ENCODE data around the gene RNF144A. TPM values are rescaled to one million over a fixed set of nuclear protein-coding genes. Genes with fewer than 3 reads are reported as not detected.

Gene RNF144A
- total RNA-seq, 1 experiment from 2014 or later: 13.0 TPM

DNA sequence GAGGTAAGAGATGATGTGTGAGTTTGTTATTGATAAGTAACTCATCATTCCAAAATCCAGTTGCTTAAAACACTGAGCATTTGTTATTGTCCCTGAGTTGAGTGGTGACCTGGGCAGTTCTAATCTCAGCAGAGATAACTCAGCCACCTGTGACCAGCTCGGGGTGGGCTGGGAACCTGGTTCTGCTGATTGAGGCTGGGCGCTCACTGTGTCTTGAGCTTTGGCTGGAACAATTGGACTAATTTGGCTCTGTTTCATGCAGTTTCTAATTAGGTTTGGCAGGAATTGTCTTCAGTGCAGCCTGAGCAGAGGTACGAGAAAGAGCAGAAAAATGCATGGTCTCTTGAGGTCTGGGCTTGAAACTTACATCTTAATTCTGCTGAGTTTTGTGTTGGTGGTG is 144.7 kb downstream of the RNF144A start:
- Histone ChIP-seq H2AFZ (ENCODE audit: low read depth, low read length, poor library complexity, severe bottlenecking) (no peak overlapping the region), H3K4me1 (ENCODE audit: control insufficient read depth in 1 of 2, insufficient read depth in 2 of 2, low read length in 2 of 2) (no peaks in the 10 kb centered on the region), H3K27me3 (ENCODE audit: insufficient read depth, low read length) (no peaks in the 10 kb centered on the region), H3K4me2 (ENCODE audit: low read length) (no peak overlapping the region), H3K9me3 (ENCODE audit: control insufficient read depth in 1 of 2, insufficient read depth in 1 of 2, low read depth in 1 of 2, low read length in 2 of 2) (no peaks in the 10 kb centered on the region), H3K9me2 (ENCODE audit: insufficient read depth) (no peaks in the 10 kb centered on the region), H3K79me2 (ENCODE audit: insufficient read depth, low read length) (no peaks in the 10 kb centered on the region), H3K27ac (ENCODE audit: low read depth, low read length) (no peak overlapping the region), H4K20me1 (ENCODE audit: insufficient read depth) (no peaks in the 10 kb centered on the region), H3K9ac (ENCODE audit: low read length) (no peak overlapping the region), H3K36me3 (ENCODE audit: control insufficient read depth in 1 of 2, insufficient read depth in 2 of 2, low read length in 2 of 2) (no peaks in the 10 kb centered on the region), H3K4me3 (replicated peaks in 1 of 2; ENCODE audit: low read depth in 1 of 2, low read length in 2 of 2) (no peak overlapping the region)
- BruUV-seq (replicated peaks): no TSS peak
- DNase-seq (ENCODE audit: low read depth, low spot score) (no peak), ATAC-seq (no peak)
- RAD21 ChIA-PET (ENCODE audit: low non-redundant PET in 1 of 2, low total read pairs in 2 of 2, uncharacterized antibody in 2 of 2, unreplicated experiment in 2 of 2): no interaction called here
- TF ChIP-seq ZFX (IDR thresholded peaks at IDR 0.05) (no peak), ZNF274 (IDR thresholded peaks at IDR 0.05; ENCODE audit: low read depth, low read length) (no peak), EGR1 (IDR thresholded peaks at IDR 0.05; ENCODE audit: low read depth) (no peak), ELF1 (IDR thresholded peaks at IDR 0.05; ENCODE audit: borderline replicate concordance, low read depth) (no peak), FOSL1 (IDR thresholded peaks at IDR 0.05; ENCODE audit: low read depth) (no peak), JUND (IDR thresholded peaks at IDR 0.05) (no peak), RAD21 (IDR thresholded peaks at IDR 0.05; ENCODE audit: low read depth) (no peak), TCF7L2 (IDR thresholded peaks at IDR 0.05; ENCODE audit: borderline replicate concordance, extremely low read depth, insufficient read depth, insufficient read length) (no peak), POLR2A (IDR thresholded peaks at IDR 0.05; ENCODE audit: borderline replicate concordance, extremely low read depth, insufficient read depth, insufficient read length) (no peak), SRF (IDR thresholded peaks at IDR 0.05; ENCODE audit: low read depth) (no peak), CBX3 (IDR thresholded peaks at IDR 0.05; ENCODE audit: low read depth) (no peak), EZH2 (IDR thresholded peaks at IDR 0.05) (no peak)
- TF ChIP-seq, protein P1, sequence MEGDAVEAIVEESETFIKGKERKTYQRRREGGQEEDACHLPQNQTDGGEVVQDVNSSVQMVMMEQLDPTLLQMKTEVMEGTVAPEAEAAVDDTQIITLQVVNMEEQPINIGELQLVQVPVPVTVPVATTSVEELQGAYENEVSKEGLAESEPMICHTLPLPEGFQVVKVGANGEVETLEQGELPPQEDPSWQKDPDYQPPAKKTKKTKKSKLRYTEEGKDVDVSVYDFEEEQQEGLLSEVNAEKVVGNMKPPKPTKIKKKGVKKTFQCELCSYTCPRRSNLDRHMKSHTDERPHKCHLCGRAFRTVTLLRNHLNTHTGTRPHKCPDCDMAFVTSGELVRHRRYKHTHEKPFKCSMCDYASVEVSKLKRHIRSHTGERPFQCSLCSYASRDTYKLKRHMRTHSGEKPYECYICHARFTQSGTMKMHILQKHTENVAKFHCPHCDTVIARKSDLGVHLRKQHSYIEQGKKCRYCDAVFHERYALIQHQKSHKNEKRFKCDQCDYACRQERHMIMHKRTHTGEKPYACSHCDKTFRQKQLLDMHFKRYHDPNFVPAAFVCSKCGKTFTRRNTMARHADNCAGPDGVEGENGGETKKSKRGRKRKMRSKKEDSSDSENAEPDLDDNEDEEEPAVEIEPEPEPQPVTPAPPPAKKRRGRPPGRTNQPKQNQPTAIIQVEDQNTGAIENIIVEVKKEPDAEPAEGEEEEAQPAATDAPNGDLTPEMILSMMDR (IDR thresholded peaks at IDR 0.05 in 2 of 3, conservative IDR thresholded peaks at IDR 0.05 in 1 of 3; ENCODE audit: borderline replicate concordance in 1 of 3, insufficient read depth in 1 of 3, low read depth in 2 of 3, low read length in 2 of 3): no peak
- TF ChIP-seq, protein P2, sequence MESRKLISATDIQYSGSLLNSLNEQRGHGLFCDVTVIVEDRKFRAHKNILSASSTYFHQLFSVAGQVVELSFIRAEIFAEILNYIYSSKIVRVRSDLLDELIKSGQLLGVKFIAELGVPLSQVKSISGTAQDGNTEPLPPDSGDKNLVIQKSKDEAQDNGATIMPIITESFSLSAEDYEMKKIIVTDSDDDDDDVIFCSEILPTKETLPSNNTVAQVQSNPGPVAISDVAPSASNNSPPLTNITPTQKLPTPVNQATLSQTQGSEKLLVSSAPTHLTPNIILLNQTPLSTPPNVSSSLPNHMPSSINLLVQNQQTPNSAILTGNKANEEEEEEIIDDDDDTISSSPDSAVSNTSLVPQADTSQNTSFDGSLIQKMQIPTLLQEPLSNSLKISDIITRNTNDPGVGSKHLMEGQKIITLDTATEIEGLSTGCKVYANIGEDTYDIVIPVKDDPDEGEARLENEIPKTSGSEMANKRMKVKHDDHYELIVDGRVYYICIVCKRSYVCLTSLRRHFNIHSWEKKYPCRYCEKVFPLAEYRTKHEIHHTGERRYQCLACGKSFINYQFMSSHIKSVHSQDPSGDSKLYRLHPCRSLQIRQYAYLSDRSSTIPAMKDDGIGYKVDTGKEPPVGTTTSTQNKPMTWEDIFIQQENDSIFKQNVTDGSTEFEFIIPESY (IDR thresholded peaks at IDR 0.05; ENCODE audit: extremely low read depth, insufficient replicate concordance, low read length): no peak
- TF ChIP-seq, protein P3, sequence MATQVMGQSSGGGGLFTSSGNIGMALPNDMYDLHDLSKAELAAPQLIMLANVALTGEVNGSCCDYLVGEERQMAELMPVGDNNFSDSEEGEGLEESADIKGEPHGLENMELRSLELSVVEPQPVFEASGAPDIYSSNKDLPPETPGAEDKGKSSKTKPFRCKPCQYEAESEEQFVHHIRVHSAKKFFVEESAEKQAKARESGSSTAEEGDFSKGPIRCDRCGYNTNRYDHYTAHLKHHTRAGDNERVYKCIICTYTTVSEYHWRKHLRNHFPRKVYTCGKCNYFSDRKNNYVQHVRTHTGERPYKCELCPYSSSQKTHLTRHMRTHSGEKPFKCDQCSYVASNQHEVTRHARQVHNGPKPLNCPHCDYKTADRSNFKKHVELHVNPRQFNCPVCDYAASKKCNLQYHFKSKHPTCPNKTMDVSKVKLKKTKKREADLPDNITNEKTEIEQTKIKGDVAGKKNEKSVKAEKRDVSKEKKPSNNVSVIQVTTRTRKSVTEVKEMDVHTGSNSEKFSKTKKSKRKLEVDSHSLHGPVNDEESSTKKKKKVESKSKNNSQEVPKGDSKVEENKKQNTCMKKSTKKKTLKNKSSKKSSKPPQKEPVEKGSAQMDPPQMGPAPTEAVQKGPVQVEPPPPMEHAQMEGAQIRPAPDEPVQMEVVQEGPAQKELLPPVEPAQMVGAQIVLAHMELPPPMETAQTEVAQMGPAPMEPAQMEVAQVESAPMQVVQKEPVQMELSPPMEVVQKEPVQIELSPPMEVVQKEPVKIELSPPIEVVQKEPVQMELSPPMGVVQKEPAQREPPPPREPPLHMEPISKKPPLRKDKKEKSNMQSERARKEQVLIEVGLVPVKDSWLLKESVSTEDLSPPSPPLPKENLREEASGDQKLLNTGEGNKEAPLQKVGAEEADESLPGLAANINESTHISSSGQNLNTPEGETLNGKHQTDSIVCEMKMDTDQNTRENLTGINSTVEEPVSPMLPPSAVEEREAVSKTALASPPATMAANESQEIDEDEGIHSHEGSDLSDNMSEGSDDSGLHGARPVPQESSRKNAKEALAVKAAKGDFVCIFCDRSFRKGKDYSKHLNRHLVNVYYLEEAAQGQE (IDR thresholded peaks at IDR 0.05; ENCODE audit: low read depth): no peak
- TF ChIP-seq, protein P4, sequence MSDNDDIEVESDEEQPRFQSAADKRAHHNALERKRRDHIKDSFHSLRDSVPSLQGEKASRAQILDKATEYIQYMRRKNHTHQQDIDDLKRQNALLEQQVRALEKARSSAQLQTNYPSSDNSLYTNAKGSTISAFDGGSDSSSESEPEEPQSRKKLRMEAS (IDR thresholded peaks at IDR 0.05): no peak
- POLR2A ChIA-PET: no interaction called here
- CTCF ChIA-PET: no interaction called here
- intact Hi-C loops (cut with micrococcal nuclease): no loop called here

All from HCT116 (cell line).